ENCODE measurements around the gene NDRG2.

- TF ChIP-seq ZNF274 (IDR thresholded peaks at IDR 0.05; ENCODE audit: low read depth, low read length) (no peak), YY1 (IDR thresholded peaks at IDR 0.05; ENCODE audit: insufficient read depth, insufficient read length) (no peak), SUZ12 (IDR thresholded peaks at IDR 0.05; ENCODE audit: extremely low read depth, insufficient read depth, insufficient read length) (no peak)
Observed at GRCh38 chr14:21043387-21043973, 18.6 kb upstream of the NDRG2 start.

Data from NT2/D1 (cell line).